A549 (cell line): ENCODE results near the gene CDHR4. TPM values are rescaled to one million over a fixed set of nuclear protein-coding genes. Genes with fewer than 3 reads are reported as not detected.

Source experiments
- ATAC-seq, 2 experiments: fragments of 200-7000 bp in 1 of 2; fragments of >200 bp in 1 of 2; cut with Nextera tagmentation in 1 of 2; cut with Tn5 transposase in 1 of 2; 3 replicates each; pipeline versions ENCODE4 v1.8.0 to v1.9.1; 2018 to 2020; ENCODE audit warnings: mild to moderate bottlenecking in 1 of 2, moderate library complexity in 1 of 2
- CTCF ChIA-PET: fragments of 300-600 bp; sonication (Branson Sonifier 250); formaldehyde crosslinking; extraction: SDS; loops from one replicate; lab custom pipeline; 2021; ENCODE audit warnings: antibody characterized with exemption, inconsistent platforms; lab: Yijun Ruan, JAX
- POLR2A ChIA-PET: fragments of 350-600 bp; formaldehyde crosslinking; extraction: SDS; loops from one replicate; lab custom pipeline; 2021; ENCODE audit warnings: antibody characterized with exemption, inconsistent platforms; lab: Yijun Ruan, JAX
- DNase-seq, 2 experiments: peaks; one replicate each; pipeline versions ENCODE4 v3.0.0 to v3.0.0-alpha.2; 2011 to 2016; ENCODE audit warnings: low read depth in 1 of 2, low spot score in 1 of 2
- FAIRE-seq: peaks from 2 replicates; lab custom pipeline; 2011; peaks lifted over from hg19 to GRCh38; lab: Jason Lieb, UNC
- H3K27ac ChIP-seq, 2 experiments: fragments of >200 bp; sonication (Bioruptor Twin); formaldehyde crosslinking; 3 replicates each; pipeline ENCODE4 v1.5.1; 2016 to 2017
- H3K4me1 ChIP-seq: fragments of >200 bp; sonication (Bioruptor Twin); formaldehyde crosslinking; 3 replicates; pipeline ENCODE4 v1.6.1; 2016
- H3K4me2 ChIP-seq: fragments of >200 bp; sonication (Bioruptor Twin); formaldehyde crosslinking; 3 replicates; pipeline ENCODE4 v1.6.1; 2016
- H3K4me3 ChIP-seq: fragments of >200 bp; sonication (Bioruptor Twin); formaldehyde crosslinking; 3 replicates; pipeline ENCODE4 v1.5.1; 2016
- H3K9me3 ChIP-seq: fragments of >200 bp; sonication (Bioruptor Twin); formaldehyde crosslinking; 3 replicates; pipeline ENCODE4 v1.6.1; 2016
- BCL3 ChIP-seq: fragments of >200 bp; sonication (Bioruptor Twin); formaldehyde crosslinking; IDR thresholded peaks from 3 replicates; pipeline ENCODE4 v1.6.1; 2016
- BHLHE40 ChIP-seq: IDR thresholded peaks from 2 replicates; pipeline ENCODE4 v1.6.1; 2012; ENCODE audit warnings: low read depth, low read length, inconsistent platforms
- CBX2 ChIP-seq: fragments of 200-600 bp; sonication (generic); IDR thresholded peaks from 2 replicates; pipeline ENCODE4 v1.6.1; 2016; ENCODE audit warnings: low read depth, mild to moderate bottlenecking, borderline replicate concordance
- CEBPB ChIP-seq, 2 experiments: fragments of >200 bp in 1 of 2; sonication (Bioruptor Twin) in 1 of 2; formaldehyde crosslinking in 1 of 2; IDR thresholded peaks; 2 replicates each; pipeline ENCODE4 v1.6.1; 2012 to 2016
- CHD2 ChIP-seq: fragments of 150-350 bp; IDR thresholded peaks from 2 replicates; pipeline ENCODE4 v1.6.1; 2014; ENCODE audit warnings: low read length; ENCODE audit not compliant: partially characterized antibody
- E2F6 ChIP-seq: IDR thresholded peaks from 2 replicates; pipeline ENCODE4 v1.6.1; 2012; ENCODE audit warnings: low read depth, borderline replicate concordance
- ELK1 ChIP-seq: fragments of 150-350 bp; IDR thresholded peaks from 2 replicates; pipeline ENCODE4 v1.6.1; 2014; ENCODE audit warnings: low read depth, mild to moderate bottlenecking, low read length
- EP300 ChIP-seq, 2 experiments: fragments of >200 bp; sonication (Bioruptor Twin); formaldehyde crosslinking; IDR thresholded peaks; 2 replicates in 1 of 2; 3 replicates in 1 of 2; pipeline ENCODE4 v1.6.1; 2016 to 2017
- FOXS1 ChIP-seq: fragments of 250-450 bp; sonication (Bioruptor Pico); IDR thresholded peaks from 2 replicates; pipeline ENCODE4 v1.5.0; 2020; ENCODE audit warnings: mild to moderate bottlenecking, moderate library complexity
- HDAC2 ChIP-seq: fragments of 200-600 bp; sonication (generic); IDR thresholded peaks from 2 replicates; pipeline ENCODE4 v1.6.1; 2016
- HES2 ChIP-seq: fragments of >200 bp; sonication (Bioruptor Twin); formaldehyde crosslinking; IDR thresholded peaks from 2 replicates; pipeline ENCODE4 v1.6.1; 2016
- HEYL ChIP-seq: fragments of 250-450 bp; sonication (Bioruptor Pico); IDR thresholded peaks from 2 replicates; pipeline ENCODE4 v1.8.0; 2021; ENCODE audit warnings: mild to moderate bottlenecking, moderate library complexity
- HOXB5 ChIP-seq: fragments of 250-450 bp; sonication (Bioruptor Pico); IDR thresholded peaks from 2 replicates; pipeline ENCODE4 v1.5.0; 2020; ENCODE audit warnings: mild to moderate bottlenecking, moderate library complexity
- JUN ChIP-seq, 2 experiments: fragments of >200 bp; sonication (Bioruptor Twin); formaldehyde crosslinking; IDR thresholded peaks; 2 replicates in 1 of 2; 3 replicates in 1 of 2; pipeline ENCODE4 v1.6.1; 2016 to 2017
- JUNB ChIP-seq: fragments of >200 bp; sonication (Bioruptor Twin); formaldehyde crosslinking; IDR thresholded peaks from 2 replicates; pipeline ENCODE4 v1.6.1; 2016
- KDM1A ChIP-seq: fragments of 200-600 bp; sonication (generic); IDR thresholded peaks from 2 replicates; pipeline ENCODE4 v1.6.1; 2016; ENCODE audit warnings: low read depth, mild to moderate bottlenecking
- KDM5A ChIP-seq: fragments of 200-600 bp; sonication (generic); IDR thresholded peaks from 2 replicates; pipeline ENCODE4 v1.6.1; 2016; ENCODE audit warnings: antibody characterized with exemption, mild to moderate bottlenecking
- MAX ChIP-seq: IDR thresholded peaks from 2 replicates; pipeline ENCODE4 v1.6.1; 2012
- MAZ ChIP-seq: fragments of 150-350 bp; IDR thresholded peaks from 2 replicates; pipeline ENCODE4 v1.6.1; 2014; ENCODE audit warnings: antibody characterized with exemption, low read depth, low read length, borderline replicate concordance
- NFE2L2 ChIP-seq: fragments of 150-350 bp; conservative IDR thresholded peaks from 2 replicates; pipeline ENCODE4 v1.6.1; 2014; ENCODE audit warnings: low read length
- NPAS2 ChIP-seq: fragments of 250-450 bp; sonication (Bioruptor Pico); IDR thresholded peaks from 2 replicates; pipeline ENCODE4 v1.8.0; 2022; ENCODE audit warnings: mild to moderate bottlenecking, moderate library complexity, borderline replicate concordance
- PBX3 ChIP-seq: IDR thresholded peaks from 2 replicates; pipeline ENCODE4 v1.6.1; 2012
- PHF8 ChIP-seq: fragments of 200-600 bp; sonication (generic); IDR thresholded peaks from 2 replicates; pipeline ENCODE4 v1.6.1; 2016; ENCODE audit warnings: low read depth, mild to moderate bottlenecking, antibody characterized with exemption, moderate library complexity, borderline replicate concordance
- RCOR1 ChIP-seq: fragments of 150-350 bp; IDR thresholded peaks from 2 replicates; pipeline ENCODE4 v1.6.1; 2014; ENCODE audit warnings: antibody characterized with exemption, low read length, low read depth
- RNF2 ChIP-seq: fragments of 200-600 bp; sonication (generic); IDR thresholded peaks from 2 replicates; pipeline ENCODE4 v1.6.1; 2016; ENCODE audit warnings: low read depth, mild to moderate bottlenecking, antibody characterized with exemption, moderate library complexity, borderline replicate concordance
- SMC3 ChIP-seq: fragments of >200 bp; sonication (Bioruptor Twin); formaldehyde crosslinking; IDR thresholded peaks from 3 replicates; pipeline ENCODE4 v1.6.1; 2018; ENCODE audit warnings: inconsistent platforms
- SREBF2 ChIP-seq: fragments of 450-650 bp; IDR thresholded peaks from 2 replicates; pipeline ENCODE4 v1.6.1; 2014; ENCODE audit warnings: mild to moderate bottlenecking, moderate library complexity
- TP53 ChIP-seq: fragments of 250-450 bp; sonication (Bioruptor Pico); IDR thresholded peaks from 2 replicates; pipeline ENCODE4 v1.5.0; 2021; ENCODE audit warnings: mild to moderate bottlenecking, moderate library complexity
- ZNF302 ChIP-seq: fragments of 250-450 bp; sonication (Bioruptor Pico); IDR thresholded peaks from 2 replicates; pipeline ENCODE4 v1.9.0; 2021; ENCODE audit warnings: inconsistent platforms, mild to moderate bottlenecking, moderate library complexity
- WGBS: methylation state at CpG from one replicate; pipeline ENCODE4 v1.1.6; 2017; ENCODE audit errors: missing lambda C conversion rate; 5-methylcytosine and 5-hydroxymethylcytosine counted together
- polyA plus RNA-seq, 4 experiments: library from polyadenylated mRNA; depleted of rRNA in 3 of 4; stranded (reverse); fragments of >200 nt; fragmentation: RNase III in 1 of 4; extraction: RNeasy Plus Mini Kit Qiagen cat#74134 plus additional on column Dnase treatment in 1 of 4; gene quantifications; 2 replicates in 3 of 4; 3 replicates in 1 of 4; pipeline ENCODE4 v1.2.3, GENCODE V29; 2011 to 2017

Gene CDHR4
- polyA plus RNA-seq, 2 of the 4 experiments (the other 2 are of a cell fraction) = 0.54 to 0.66 TPM

GRCh38 chr3:49787536-49787935 lies 12.1 kb downstream of the CDHR4 start:
- DNase-seq = no peak
- H3K9me3 ChIP-seq = no peaks in the 10 kb centered on the region
- CTCF ChIA-PET = interaction anchor here (1.3 to 2.0 kb wide), 2 partner anchors 16 to 52 kb away, joined by 5 to 11 read pairs; partner anchors contain the start of gene INKA1
- no peak for ATAC-seq
- peaks cover 11% of the 10 kb centered on the region for H3K4me1 ChIP-seq
- FAIRE-seq = no peak
- 94% methylated on average over 5 of the region's 5 CpGs for WGBS
- peak overlapping the region in 1 of 2 experiments; percentile 93; a peak in 3 of 6 replicates for H3K27ac ChIP-seq
- no peak overlapping the region for H3K4me3 ChIP-seq
- POLR2A ChIA-PET = no interaction called here
- H3K4me2 ChIP-seq = no peak overlapping the region
- TF ChIP-seq PHF8 = no peak
- no peak for TF ChIP-seq CEBPB (IDR thresholded peaks at IDR 0.05)
- no peak for TF ChIP-seq NPAS2 (CRISPR knock-in tag)
- TF ChIP-seq JUNB = no peak
- TF ChIP-seq ZNF302 = no peak
- TF ChIP-seq RNF2 = no peak
- no peak for TF ChIP-seq CHD2
- no peak for TF ChIP-seq HDAC2
- TF ChIP-seq HES2 = no peak
- TF ChIP-seq EP300 (IDR thresholded peaks at IDR 0.05) = no peak
- no peak for TF ChIP-seq ELK1
- TF ChIP-seq BHLHE40 = no peak
- TF ChIP-seq NFE2L2 = no peak
- no peak for TF ChIP-seq PBX3

GRCh38 chr3:49787182-49787464 lies 12.6 kb downstream of the CDHR4 start:
- no peaks in the 10 kb centered on the region for H3K9me3 ChIP-seq
- WGBS = 59% methylated on average over 3 of the region's 3 CpGs
- ATAC-seq (no peak), FAIRE-seq (no peak), DNase-seq (no peak)
- ChIA-PET CTCF (interaction anchor here (1.3 to 2.0 kb wide), 3 partner anchors 12 to 52 kb away, joined by 3 to 11 read pairs (median 5); partner anchors contain the start of genes CDHR4 and INKA1), POLR2A (no interaction called here)
- peak overlapping the region; percentile 96 for H3K4me2 ChIP-seq
- H3K4me1 ChIP-seq = peaks cover 11% of the 10 kb centered on the region
- TF ChIP-seq RCOR1 = no peak
- no peak for TF ChIP-seq CBX2
- no peak for TF ChIP-seq FOXS1
- H3K4me3 ChIP-seq = peak overlapping the region; percentile 82; the same call in 1 of the 3 replicates
- peak overlapping the region; percentile 87 to 93 for H3K27ac ChIP-seq

- H3K4me2 ChIP-seq = peak within 1 kb of the TSS; percentile 97
- H3K4me3 ChIP-seq = peak within 1 kb of the TSS; percentile 82
- peak within 1 kb of the TSS; percentile 87 to 95 for H3K27ac ChIP-seq
- WGBS = 19% methylated on average over 14 of the region's 55 CpGs
- no peaks in the 10 kb centered on the region for H3K9me3 ChIP-seq
- DNase-seq (peak; percentile 98 to 99), FAIRE-seq (peak; percentile 85), ATAC-seq (peak; percentile 98 to 99)
- ChIA-PET CTCF (interaction anchor here (0.6 to 2.0 kb wide), 5 partner anchors 13 to 53 kb away, joined by 3 to 11 read pairs (median 3); partner anchors contain the start of genes CDHR4 and INKA1), POLR2A (interaction anchor here (0.6 to 1.4 kb wide), 5 partner anchors 13 to 306 kb away, joined by 3 to 12 read pairs (median 3); partner anchors contain the start of genes CDHR4 and INKA1)
- peaks cover 11% of the 10 kb centered on the region for H3K4me1 ChIP-seq
- TF ChIP-seq BHLHE40 = peak; percentile 83
- peak; percentile 57; the same call in 1 of the 2 replicates for TF ChIP-seq HOXB5 (CRISPR knock-in tag)
- peak; percentile 91 for TF ChIP-seq E2F6
- TF ChIP-seq PHF8 = peak; percentile 41; the same call in 1 of the 2 replicates
- no peak for TF ChIP-seq KDM1A
- no peak for TF ChIP-seq MAZ
- 0 out of 2 replicates have a peak, but pooled peaks have one; percentile 69 for TF ChIP-seq TP53 (CRISPR knock-in tag)
- no peak for TF ChIP-seq KDM5A
- TF ChIP-seq SMC3 = no peak
- TF ChIP-seq SREBF2 = no peak
- TF ChIP-seq HEYL = peak; percentile 60; the same call in 1 of the 2 replicates
- no peak for TF ChIP-seq ZNF302
- TF ChIP-seq NFE2L2 = no peak
- TF ChIP-seq NPAS2 (CRISPR knock-in tag) = peak; percentile 53; the same call in 1 of the 2 replicates
- peak in 1 of 2 experiments; percentile 45; a peak in 3 of 5 replicates for TF ChIP-seq JUN (IDR thresholded peaks at IDR 0.05)
- peak; percentile 84 for TF ChIP-seq MAX
- TF ChIP-seq BCL3 = no peak
Measured at GRCh38 chr3:49786357-49787181, 13.1 kb downstream of the CDHR4 start, which contains the start of gene IP6K1. TSS of gene IP6K1 (minus strand) at chr3:49786542. CDS start at chr3:49748040, 38,502 bp downstream.
